GM12878 (cell line): ENCODE measurements around the gene FOXO1. TPM values are rescaled to one million over a fixed set of nuclear protein-coding genes. Genes with fewer than 3 reads are reported as not detected.

Experiments used
- ATAC-seq: fragments of 200-7000 bp; cut with Tn5 transposase; 3 replicates; pipeline ENCODE4 v1.9.1; 2020; ENCODE audit warnings: mild to moderate bottlenecking, moderate library complexity
- BruUV-seq: library from RNA; stranded (reverse); fragments of 400-500 nt; replicated peaks from 2 replicates; lab custom pipeline; 2021; lab: Mats Ljungman, UMichigan
- CTCF ChIA-PET: fragments of 300-600 bp; sonication (Branson Sonifier 250); formaldehyde crosslinking; extraction: SDS; loops from one replicate; lab custom pipeline; 2021; ENCODE audit warnings: inconsistent platforms; lab: Yijun Ruan, JAX
- POLR2A ChIA-PET: fragments of 350-600 bp; formaldehyde crosslinking; extraction: SDS; loops from one replicate; lab custom pipeline; 2021; ENCODE audit warnings: inconsistent platforms; lab: Charles Lee
- RAD21 ChIA-PET: fragments of 300-600 bp; sonication (Branson Sonifier 250); formaldehyde crosslinking; loops from one replicate; lab custom pipeline; 2023; ENCODE audit warnings: antibody characterized with exemption; ENCODE audit not compliant: unreplicated experiment; lab: Charles Lee
- SMC1A ChIA-PET: fragments of 300-600 bp; sonication (Branson Sonifier 250); formaldehyde crosslinking; loops from one replicate; lab custom pipeline; 2023; ENCODE audit not compliant: unreplicated experiment, uncharacterized antibody; lab: Charles Lee
- DNase-seq: peaks from one replicate; pipeline ENCODE4 v3.0.0-alpha.2; 2011; ENCODE audit warnings: low read depth, low spot score
- FAIRE-seq: peaks from 3 replicates; lab custom pipeline; 2011; peaks lifted over from hg19 to GRCh38; lab: Jason Lieb, UNC
- H2AFZ ChIP-seq: 2 replicates; pipeline ENCODE4 v1.6.0; 2011; ENCODE audit warnings: low read depth, low read length, control low read depth; ENCODE audit not compliant: control insufficient read depth
- H3K27ac ChIP-seq: 2 replicates; pipeline ENCODE4 v1.5.1; 2011; ENCODE audit warnings: control low read depth; ENCODE audit not compliant: control insufficient read depth, insufficient read depth
- H3K27me3 ChIP-seq, 2 experiments: replicated peaks in 1 of 2; 2 replicates each; pipeline versions ENCODE4 v1.6.0 to v1.6.1; 2011; ENCODE audit warnings: low read length in 1 of 2; ENCODE audit not compliant: control insufficient read depth in 2 of 2, insufficient read depth in 2 of 2
- H3K36me3 ChIP-seq, 2 experiments: 2 replicates each; pipeline ENCODE4 v1.5.1; 2011; ENCODE audit warnings: low read length in 1 of 2; ENCODE audit not compliant: control insufficient read depth in 2 of 2, insufficient read depth in 2 of 2
- H3K4me1 ChIP-seq: 2 replicates; pipeline ENCODE4 v1.6.1; 2011; ENCODE audit warnings: mild to moderate bottlenecking, low read length, moderate library complexity, mixed read lengths; ENCODE audit not compliant: control insufficient read depth, insufficient read depth
- H3K4me2 ChIP-seq: 2 replicates; pipeline ENCODE4 v1.6.0; 2011; ENCODE audit warnings: control low read depth; ENCODE audit not compliant: control insufficient read depth, insufficient read depth
- H3K4me3 ChIP-seq: fragments of 200-600 bp; sonication (generic); 2 replicates; pipeline ENCODE4 v1.5.1; 2016
- H3K79me2 ChIP-seq: 2 replicates; pipeline ENCODE4 v1.6.0; 2011; ENCODE audit warnings: low read length; ENCODE audit not compliant: control insufficient read depth, insufficient read depth
- H3K9ac ChIP-seq: 2 replicates; pipeline ENCODE4 v1.8.0; 2011; ENCODE audit warnings: low read length, control low read depth, mixed read lengths; ENCODE audit not compliant: control insufficient read depth, insufficient read depth
- H3K9me3 ChIP-seq: replicated peaks from 3 replicates; pipeline ENCODE4 v1.5.1; 2011; ENCODE audit warnings: mild to moderate bottlenecking, low read length; ENCODE audit not compliant: control insufficient read depth, insufficient read depth
- H4K20me1 ChIP-seq: 2 replicates; pipeline ENCODE4 v1.6.0; 2011; ENCODE audit not compliant: control insufficient read depth, insufficient read depth
- CUX1 ChIP-seq: IDR thresholded peaks from 2 replicates; pipeline ENCODE4 v1.6.1; 2012; ENCODE audit warnings: improper control_type of control experiment, low read depth, low read length; ENCODE audit not compliant: insufficient replicate concordance
- ETV6 ChIP-seq, 2 experiments: fragments of 450-650 bp in 1 of 2; IDR thresholded peaks in 1 of 2; conservative IDR thresholded peaks in 1 of 2; 2 replicates each; pipeline ENCODE4 v1.6.1; 2014; ENCODE audit warnings: antibody characterized with exemption in 1 of 2, borderline replicate concordance in 1 of 2, low read depth in 1 of 2, mild to moderate bottlenecking in 1 of 2, moderate library complexity in 1 of 2
- FOXM1 ChIP-seq: IDR thresholded peaks from 2 replicates; pipeline ENCODE4 v1.6.1; 2012; ENCODE audit warnings: low read depth, mild to moderate bottlenecking, inconsistent platforms, low read length, moderate library complexity
- HDAC6 ChIP-seq: fragments of 200-600 bp; sonication (generic); IDR thresholded peaks from one replicate; pipeline ENCODE4 v1.8.0; 2017; ENCODE audit warnings: antibody characterized with exemption; ENCODE audit not compliant: unreplicated experiment
- JUNB ChIP-seq: IDR thresholded peaks from 2 replicates; pipeline ENCODE4 v1.6.1; 2016; ENCODE audit warnings: antibody characterized with exemption, mild to moderate bottlenecking
- MEF2B ChIP-seq: fragments of 450-650 bp; IDR thresholded peaks from 2 replicates; pipeline ENCODE4 v1.6.1; 2018; ENCODE audit warnings: mild to moderate bottlenecking, moderate library complexity; ENCODE audit not compliant: partially characterized antibody, poor library complexity, severe bottlenecking
- RELB ChIP-seq: fragments of 450-650 bp; IDR thresholded peaks from 2 replicates; pipeline ENCODE4 v1.6.1; 2017; ENCODE audit warnings: low read depth, mild to moderate bottlenecking, moderate library complexity
- RUNX3 ChIP-seq: IDR thresholded peaks from 2 replicates; pipeline ENCODE4 v1.6.1; 2012; ENCODE audit warnings: low read length, inconsistent platforms
- SMARCA5 ChIP-seq: fragments of 450-650 bp; IDR thresholded peaks from 2 replicates; pipeline ENCODE4 v1.6.1; 2017; ENCODE audit warnings: mild to moderate bottlenecking
- SMC3 ChIP-seq: IDR thresholded peaks from 2 replicates; pipeline ENCODE4 v1.6.1; 2011; ENCODE audit warnings: low read length, improper control_type of control experiment, borderline replicate concordance
- SPI1 ChIP-seq: IDR thresholded peaks from 2 replicates; pipeline ENCODE4 v1.6.1; 2011; ENCODE audit warnings: low read depth, mild to moderate bottlenecking, low read length, moderate library complexity, borderline replicate concordance; ENCODE audit not compliant: insufficient read depth
- SUPT20H ChIP-seq: IDR thresholded peaks from 2 replicates; pipeline ENCODE4 v1.6.1; 2011; ENCODE audit warnings: low read depth, mild to moderate bottlenecking, low read length, moderate library complexity, borderline replicate concordance; ENCODE audit not compliant: control insufficient read depth
- ZNF274 ChIP-seq: IDR thresholded peaks from one replicate; pipeline ENCODE4 v1.8.0; 2011; ENCODE audit not compliant: insufficient read length, insufficient read depth
- WGBS: methylation state at CpG from one replicate; pipeline ENCODE4 v1.1.6; 2016; ENCODE audit warnings: low lambda C conversion rate; ENCODE audit not compliant: insufficient replicate concordance, insufficient coverage; ENCODE audit errors: missing lambda C conversion rate; 5-methylcytosine and 5-hydroxymethylcytosine counted together
- in situ Hi-C: fragments of 300-500 bp; cut with MboI; formaldehyde crosslinking; loops from 9 replicates; pipeline ENCODE4 v1.14.3; 2018; ENCODE audit warnings: mixed read lengths
- intact Hi-C: fragments of 100-400 bp; cut with micrococcal nuclease; formaldehyde crosslinking; loops from one replicate; pipeline ENCODE4 v1.14.2; 2022; ENCODE audit not compliant: unreplicated experiment
- polyA plus RNA-seq, 11 experiments: library from polyadenylated mRNA; depleted of rRNA in 4 of 11; unstranded in 6 of 11; stranded (reverse) in 5 of 11; fragments of >200 nt; fragmentation: Nextera tagmentation in 4 of 11; fragmentation: Illumina TruSeq in 1 of 11; extraction: Ambion mirVana in 4 of 11; extraction: Trizol in 1 of 11; gene quantifications; 1 replicate in 1 of 11; 2 replicates in 10 of 11; pipeline versions ENCODE4 v1.2.1 to v1.2.3, GENCODE V29; 2011 to 2016; ENCODE audit warnings: inconsistent platforms in 2 of 11, missing spikeins in 2 of 11, low read depth in 1 of 11
- total RNA-seq, 4 experiments: library from RNA; depleted of rRNA in 3 of 4; stranded (reverse); fragments of >200 nt in 3 of 4; fragmentation: Illumina TruSeq in 1 of 4; extraction: Trizol in 1 of 4; gene quantifications; 2 replicates each; pipeline versions ENCODE4 v1.2.1 to v1.2.3, GENCODE V29; 2013 to 2021

Gene FOXO1
- total and polyA plus RNA-seq, 10 of the 15 experiments (the other 5 are each of a cell fraction or from before 2014, with no cell fraction given) = 0.58 to 8.3 (median 0.88) TPM

- Histone ChIP-seq H2AFZ (no peak overlapping the region), H3K27me3 (no peaks in the 10 kb centered on the region), H3K4me1 (peaks cover 32% of the 10 kb centered on the region), H3K79me2 (peaks cover 30% of the 10 kb centered on the region), H3K9me3 (no peaks in the 10 kb centered on the region; the same call in 2 of the 3 replicates), H4K20me1 (no peaks in the 10 kb centered on the region), H3K4me2 (peak overlapping the region; percentile 83), H3K4me3 (peak overlapping the region; percentile 25; the same call in 1 of the 2 replicates), H3K9ac (peak overlapping the region; percentile 24; the same call in 1 of the 2 replicates), H3K27ac (peak overlapping the region; percentile 49), H3K36me3 (no peaks in the 10 kb centered on the region; a peak in 1 of 4 replicates)
- in situ Hi-C loops (no loop called here), intact Hi-C loops (loop anchor here (2.0 kb wide), 1 partner anchor 33 kb away; no protein-coding TSS in a partner anchor)
- BruUV-seq = no TSS peak
- ChIA-PET POLR2A (interaction anchor here (1.1 kb wide), 1 partner anchor 34 kb away, joined by 3 read pairs; no protein-coding TSS in a partner anchor), SMC1A (interaction anchor here (0.6 to 1.3 kb wide), 6 partner anchors 19 to 719 kb away, joined by 3 to 4 read pairs (median 3); no protein-coding TSS in a partner anchor), CTCF (interaction anchor here (0.6 to 1.3 kb wide), 6 partner anchors 8 to 184 kb away, joined by 3 to 4 read pairs (median 3); no protein-coding TSS in a partner anchor), RAD21 (interaction anchor here (0.7 to 1.9 kb wide), 2 partner anchors 23 to 141 kb away, joined by 3 to 9 read pairs; no protein-coding TSS in a partner anchor)
- 4% methylated on average over 3 of the region's 3 CpGs for WGBS
- DNase-seq (peak; percentile 64), ATAC-seq (peak; percentile 88), FAIRE-seq (peak; percentile 82)
- TF ChIP-seq RELB = 0 out of 2 replicates have a peak, but pooled peaks have one; percentile 31
- 0 out of 2 replicates have a peak, but pooled peaks have one; percentile 7 for TF ChIP-seq SMC3
- TF ChIP-seq CUX1 = no peak
- no peak for TF ChIP-seq SUPT20H
- TF ChIP-seq SMARCA5 = peak; percentile 41
- 0 out of 2 replicates have a peak, but pooled peaks have one; percentile 44 for TF ChIP-seq FOXM1
- peak; percentile 28; the same call in 1 of the 2 replicates for TF ChIP-seq JUNB
- TF ChIP-seq ZNF274 = no peak
- peak; percentile 25 for TF ChIP-seq RUNX3
- no peak for TF ChIP-seq ETV6 (conservative IDR thresholded peaks at IDR 0.05 in 1 of 2, IDR thresholded peaks at IDR 0.05 in 1 of 2; ENCODE audit: borderline replicate concordance in 1 of 2, low read depth in 1 of 2)
- TF ChIP-seq HDAC6 = no peak
- TF ChIP-seq SPI1 = peak; percentile 96
- TF ChIP-seq MEF2B = peak; percentile 35
Measured at GRCh38 chr13:40629678-40630384, 36.6 kb downstream of the FOXO1 start.
